Activated CD4-positive, alpha-beta memory T cell treated with anti-CD3 and anti-CD28 coated beads for 36 hours (primary cell): ENCODE results near the gene ITPR1. TPM values are rescaled to one million over a fixed set of nuclear protein-coding genes. Genes with fewer than 3 reads are reported as not detected.
A peak's percentile ranks its signal among the peaks of the same experiment; 100 is the strongest.

Experiments used
- CTCF ChIA-PET: fragments of 350-600 bp; sonication (Branson Sonifier 250); formaldehyde crosslinking; loops from one replicate; lab custom pipeline; 2021; ENCODE audit warnings: antibody characterized with exemption, inconsistent platforms; lab: Charles Lee
- POLR2A ChIA-PET: fragments of 350-600 bp; sonication (Branson Sonifier 250); formaldehyde crosslinking; loops from one replicate; lab custom pipeline; 2021; ENCODE audit warnings: antibody characterized with exemption; lab: Charles Lee
- DNase-seq: peaks from one replicate; pipeline ENCODE4 v3.0.0-alpha.2; 2020
- H3K27ac Mint-ChIP-seq: one replicate; pipeline ENCODE4 v1.8.0; 2021; ENCODE audit warnings: mixed read lengths
- H3K27me3 Mint-ChIP-seq: one replicate; pipeline ENCODE4 v1.8.0; 2021; ENCODE audit warnings: mixed read lengths
- H3K36me3 Mint-ChIP-seq: one replicate; pipeline ENCODE4 v1.8.0; 2021; ENCODE audit warnings: mixed read lengths
- H3K4me1 Mint-ChIP-seq: one replicate; pipeline ENCODE4 v1.8.0; 2021; ENCODE audit warnings: low read depth, mixed read lengths
- H3K4me3 Mint-ChIP-seq: one replicate; pipeline ENCODE4 v1.8.0; 2021; ENCODE audit warnings: mild to moderate bottlenecking, mixed read lengths
- H3K9me3 Mint-ChIP-seq: one replicate; pipeline ENCODE4 v1.8.0; 2021; ENCODE audit warnings: mixed read lengths
- intact Hi-C: fragments of 100-400 bp; cut with micrococcal nuclease; formaldehyde crosslinking; loops from one replicate; pipeline ENCODE4 v1.15.1; 2023
- total RNA-seq, 2 experiments: library from RNA; stranded (reverse); gene quantifications; one replicate each; pipeline ENCODE4 v1.2.3, GENCODE V29; 2021

ITPR1 gene
- total RNA-seq, 2 experiments from 2014 or later = 49.1 to 53.1 TPM

- Mint-ChIP-seq H3K27me3 (no peaks in the 10 kb centered on the region), H3K4me1 (peaks cover 64% of the 10 kb centered on the region), H3K4me3 (no peak overlapping the region), H3K27ac (peak overlapping the region; percentile 85), H3K36me3 (peaks cover 38% of the 10 kb centered on the region), H3K9me3 (peaks cover 8% of the 10 kb centered on the region)
- CTCF ChIA-PET = interaction anchor here (1.0 to 2.9 kb wide), 4 partner anchors 10 to 241 kb away, joined by 3 to 7 read pairs (median 4); no protein-coding TSS in a partner anchor
- POLR2A ChIA-PET = interaction anchor here (0.7 to 2.3 kb wide), 6 partner anchors 66 to 246 kb away, joined by 3 to 15 read pairs (median 8); partner anchors contain the start of gene BHLHE40
- DNase-seq = peak; percentile 28
- intact Hi-C loops = no loop called here
Observed at GRCh38 chr3:4738737-4739274, 245.7 kb downstream of the ITPR1 start.

GRCh38 chr3:4739289-4740236 is 246.4 kb downstream of the ITPR1 start:
- intact Hi-C loops = loop anchor here (2.0 to 5.0 kb wide), 4 partner anchors 38 to 239 kb away; partner anchors contain the start of gene BHLHE40

GRCh38 chr3:4740397-4741105 is 247.4 kb downstream of the ITPR1 start:
- intact Hi-C loops = loop anchor here (1.0 to 5.0 kb wide), 6 partner anchors 10 to 238 kb away; partner anchors contain the start of gene BHLHE40
- CTCF ChIA-PET = interaction anchor here (0.7 to 1.3 kb wide), 2 partner anchors 24 to 236 kb away, joined by 3 to 6 read pairs; no protein-coding TSS in a partner anchor

More at GRCh38 chr3:4739289-4740236, 246.4 kb downstream of the ITPR1 start:
- H3K4me3 Mint-ChIP-seq = no peak overlapping the region
- H3K27ac Mint-ChIP-seq = peak overlapping the region; percentile 85
- H3K36me3 Mint-ChIP-seq = peaks cover 38% of the 10 kb centered on the region
- peak; percentile 43 for DNase-seq
- peaks cover 59% of the 10 kb centered on the region for H3K4me1 Mint-ChIP-seq
- POLR2A ChIA-PET = interaction anchor here (0.7 to 2.3 kb wide), 9 partner anchors 9 to 448 kb away, joined by 3 to 15 read pairs (median 6); partner anchors contain the start of genes BHLHE40 and EDEM1
- H3K27me3 Mint-ChIP-seq = no peaks in the 10 kb centered on the region
- CTCF ChIA-PET = interaction anchor here (1.0 to 2.9 kb wide), 5 partner anchors 9 to 241 kb away, joined by 3 to 7 read pairs (median 4); no protein-coding TSS in a partner anchor
- peaks cover 8% of the 10 kb centered on the region for H3K9me3 Mint-ChIP-seq

GRCh38 chr3:4741106-4741403 is 247.9 kb downstream of the ITPR1 start:
- peaks cover 55% of the 10 kb centered on the region for H3K4me1 Mint-ChIP-seq
- CTCF ChIA-PET = interaction anchor here (0.7 kb wide), 1 partner anchor 24 kb away, joined by 3 read pairs; no protein-coding TSS in a partner anchor
- peaks cover 8% of the 10 kb centered on the region for H3K9me3 Mint-ChIP-seq
- no peak for DNase-seq
- intact Hi-C loops = loop anchor here (1.0 to 5.0 kb wide), 6 partner anchors 9 to 238 kb away; partner anchors contain the start of gene BHLHE40
- H3K27me3 Mint-ChIP-seq = no peaks in the 10 kb centered on the region
- H3K27ac Mint-ChIP-seq = peak overlapping the region; percentile 85
- peaks cover 29% of the 10 kb centered on the region for H3K36me3 Mint-ChIP-seq
- H3K4me3 Mint-ChIP-seq = no peak overlapping the region
- POLR2A ChIA-PET = interaction anchor here (1.5 to 1.6 kb wide), 2 partner anchors 238 to 243 kb away, joined by 4 to 6 read pairs; partner anchors contain the start of gene BHLHE40

More at GRCh38 chr3:4740397-4741105, 247.4 kb downstream of the ITPR1 start:
- POLR2A ChIA-PET = interaction anchor here (0.9 to 2.3 kb wide), 6 partner anchors 10 to 262 kb away, joined by 3 to 15 read pairs (median 8); partner anchors contain the start of gene BHLHE40
- Mint-ChIP-seq H3K4me3 (no peak overlapping the region), H3K36me3 (peaks cover 30% of the 10 kb centered on the region), H3K4me1 (peaks cover 55% of the 10 kb centered on the region), H3K27ac (peak overlapping the region; percentile 85), H3K9me3 (peaks cover 8% of the 10 kb centered on the region), H3K27me3 (no peaks in the 10 kb centered on the region)
- no peak for DNase-seq

GRCh38 chr3:4741404-4742307 is 248.5 kb downstream of the ITPR1 start:
- peak overlapping the region; percentile 85 for H3K27ac Mint-ChIP-seq
- intact Hi-C loops = loop anchor here (1.0 to 5.0 kb wide), 6 partner anchors 9 to 237 kb away; partner anchors contain the start of gene BHLHE40
- POLR2A ChIA-PET = interaction anchor here (1.2 to 1.6 kb wide), 3 partner anchors 234 to 242 kb away, joined by 4 to 6 read pairs (median 5); partner anchors contain the start of gene BHLHE40
- H3K27me3 Mint-ChIP-seq = no peaks in the 10 kb centered on the region
- peaks cover 8% of the 10 kb centered on the region for H3K9me3 Mint-ChIP-seq
- peaks cover 28% of the 10 kb centered on the region for H3K36me3 Mint-ChIP-seq
- H3K4me1 Mint-ChIP-seq = peaks cover 51% of the 10 kb centered on the region
- CTCF ChIA-PET = interaction anchor here (0.7 to 0.9 kb wide), 2 partner anchors 25 to 30 kb away, joined by 3 read pairs; no protein-coding TSS in a partner anchor
- peak overlapping the region; percentile 3 for H3K4me3 Mint-ChIP-seq
- peak; percentile 52 for DNase-seq

GRCh38 chr3:4742359-4742758 is 249.2 kb downstream of the ITPR1 start:
- peaks cover 28% of the 10 kb centered on the region for H3K36me3 Mint-ChIP-seq
- H3K4me1 Mint-ChIP-seq = peaks cover 44% of the 10 kb centered on the region
- ChIA-PET POLR2A (interaction anchor here (1.2 to 1.6 kb wide), 3 partner anchors 234 to 241 kb away, joined by 4 to 6 read pairs (median 5); partner anchors contain the start of gene BHLHE40), CTCF (interaction anchor here (0.9 kb wide), 1 partner anchor 31 kb away, joined by 3 read pairs; no protein-coding TSS in a partner anchor)
- H3K9me3 Mint-ChIP-seq = peaks cover 8% of the 10 kb centered on the region
- DNase-seq = no peak
- H3K27ac Mint-ChIP-seq = no peak overlapping the region
- H3K27me3 Mint-ChIP-seq = no peaks in the 10 kb centered on the region
- intact Hi-C loops = loop anchor here (5.0 kb wide), 2 partner anchors 35 to 165 kb away; no protein-coding TSS in a partner anchor
- H3K4me3 Mint-ChIP-seq = no peak overlapping the region

- no peaks in the 10 kb centered on the region for H3K27me3 Mint-ChIP-seq
- no peak overlapping the region for H3K27ac Mint-ChIP-seq
- CTCF ChIA-PET = no interaction called here
- H3K4me1 Mint-ChIP-seq = peaks cover 36% of the 10 kb centered on the region
- POLR2A ChIA-PET = no interaction called here
- no peak overlapping the region for H3K4me3 Mint-ChIP-seq
- H3K9me3 Mint-ChIP-seq = peaks cover 8% of the 10 kb centered on the region
- H3K36me3 Mint-ChIP-seq = peaks cover 23% of the 10 kb centered on the region
- intact Hi-C loops = loop anchor here (5.0 kb wide), 2 partner anchors 34 to 164 kb away; no protein-coding TSS in a partner anchor
- DNase-seq = no peak
Observed at GRCh38 chr3:4743371-4743770, 250.2 kb downstream of the ITPR1 start.

- no peaks in the 10 kb centered on the region for H3K27me3 Mint-ChIP-seq
- H3K36me3 Mint-ChIP-seq = peaks cover 20% of the 10 kb centered on the region
- H3K9me3 Mint-ChIP-seq = peaks cover 3% of the 10 kb centered on the region
- no peak overlapping the region for H3K4me3 Mint-ChIP-seq
- intact Hi-C loops = loop anchor here (5.0 kb wide), 2 partner anchors 33 to 163 kb away; no protein-coding TSS in a partner anchor
- no peak for DNase-seq
- ChIA-PET POLR2A (interaction anchor here (0.6 kb wide), 1 partner anchor 24 kb away, joined by 3 read pairs; no protein-coding TSS in a partner anchor), CTCF (no interaction called here)
- H3K4me1 Mint-ChIP-seq = peaks cover 35% of the 10 kb centered on the region
- H3K27ac Mint-ChIP-seq = no peak overlapping the region
Observed at GRCh38 chr3:4744405-4745234, 251.5 kb downstream of the ITPR1 start.

GRCh38 chr3:4745235-4745610 is 252.1 kb downstream of the ITPR1 start:
- H3K27me3 Mint-ChIP-seq = no peaks in the 10 kb centered on the region
- no peaks in the 10 kb centered on the region for H3K9me3 Mint-ChIP-seq
- CTCF ChIA-PET = interaction anchor here (0.7 to 1.8 kb wide), 2 partner anchors 34 to 475 kb away, joined by 3 to 5 read pairs; no protein-coding TSS in a partner anchor
- H3K27ac Mint-ChIP-seq = no peak overlapping the region
- peaks cover 34% of the 10 kb centered on the region for H3K4me1 Mint-ChIP-seq
- POLR2A ChIA-PET = interaction anchor here (0.6 kb wide), 1 partner anchor 25 kb away, joined by 3 read pairs; no protein-coding TSS in a partner anchor
- intact Hi-C loops = no loop called here
- peaks cover 15% of the 10 kb centered on the region for H3K36me3 Mint-ChIP-seq
- DNase-seq = no peak
- H3K4me3 Mint-ChIP-seq = no peak overlapping the region
